HG02973 (cell line): Measurements from ENCODE around the gene RAC2.
"Not testable (repeated sequence)": the region's sequence is repeated elsewhere in the genome, so short reads cannot be mapped to it uniquely, and the experiment has no call there.

Source experiments
- ATAC-seq: cut with Tn5 transposase; IDR thresholded peaks from one replicate; pipeline ENCODE4 v1.9.1; 2021; ENCODE audit warnings: moderate library complexity; ENCODE audit not compliant: unreplicated experiment

The RAC2 gene

GRCh38 chr22:37206841-37207821 lies 36.9 kb downstream of the RAC2 start:
- ATAC-seq, result no peak

- ATAC-seq, result no peak
Measured at GRCh38 chr22:37206118-37206840, 37.8 kb downstream of the RAC2 start.

GRCh38 chr22:37205046-37205445 lies 39.0 kb downstream of the RAC2 start:
- ATAC-seq, result no peak

GRCh38 chr22:37204045-37204655 lies 39.9 kb downstream of the RAC2 start:
- ATAC-seq, result no peak

GRCh38 chr22:37203354-37204044 lies 40.6 kb downstream of the RAC2 start:
- no peak for ATAC-seq

GRCh38 chr22:37202716-37203115 lies 41.4 kb downstream of the RAC2 start:
- ATAC-seq, result no peak

GRCh38 chr22:37202001-37202555 lies 42.0 kb downstream of the RAC2 start:
- ATAC-seq, result no peak

- not testable (repeated sequence) for ATAC-seq
Measured at GRCh38 chr22:37201443-37201820, 42.6 kb downstream of the RAC2 start.

- peak; percentile 4 for ATAC-seq
Measured at GRCh38 chr22:37199760-37200108, 44.3 kb downstream of the RAC2 start.

GRCh38 chr22:37199103-37199759 lies 44.8 kb downstream of the RAC2 start:
- ATAC-seq, result peak; percentile 76

- ATAC-seq, result no peak
Measured at GRCh38 chr22:37198258-37199102, 45.6 kb downstream of the RAC2 start.

- ATAC-seq, result no peak
Measured at GRCh38 chr22:37197451-37198257, 46.4 kb downstream of the RAC2 start.

- ATAC-seq, result no peak
Measured at GRCh38 chr22:37196539-37197450, 47.3 kb downstream of the RAC2 start.

GRCh38 chr22:37195921-37196320 lies 48.1 kb downstream of the RAC2 start:
- ATAC-seq, result no peak

GRCh38 chr22:37194750-37195149 lies 49.3 kb downstream of the RAC2 start:
- ATAC-seq, result no peak

GRCh38 chr22:37193629-37194191 lies 50.4 kb downstream of the RAC2 start:
- ATAC-seq, result no peak

- ATAC-seq, result no peak
Measured at GRCh38 chr22:37192741-37193140, 51.3 kb downstream of the RAC2 start.
